Endothelial cell of umbilical vein (primary cell): ENCODE measurements around the gene FAM98B.

Source experiments
- CTCF ChIP-seq, 2 donors: IDR thresholded peaks; 1 replicate in 1 of 2; 2 replicates in 1 of 2; pipeline ENCODE4 v1.5.1; 2011; ENCODE audit warnings: low read length in 2 of 2, mild to moderate bottlenecking in 2 of 2, moderate library complexity in 2 of 2, control low read depth in 1 of 2, inconsistent platforms in 1 of 2, low read depth in 1 of 2; ENCODE audit not compliant: insufficient read depth in 1 of 2; ENCODE audit errors: extremely low read depth in 1 of 2
- EZH2 ChIP-seq: IDR thresholded peaks from 2 replicates; pipeline ENCODE4 v1.6.1; 2012; ENCODE audit warnings: borderline replicate concordance, low read depth, mild to moderate bottlenecking, moderate library complexity, low read length, inconsistent platforms; ENCODE audit not compliant: severe bottlenecking
- POLR2A ChIP-seq: IDR thresholded peaks from 2 replicates; pipeline ENCODE4 v1.6.1; 2012; ENCODE audit warnings: low read depth, mild to moderate bottlenecking, control low read depth, low read length
- POLR2AphosphoS5 ChIP-seq: IDR thresholded peaks from 2 replicates; pipeline ENCODE4 v1.6.1; 2012; ENCODE audit warnings: low read depth, mild to moderate bottlenecking, control low read depth, low read length, moderate library complexity; ENCODE audit not compliant: insufficient read depth

DNA sequence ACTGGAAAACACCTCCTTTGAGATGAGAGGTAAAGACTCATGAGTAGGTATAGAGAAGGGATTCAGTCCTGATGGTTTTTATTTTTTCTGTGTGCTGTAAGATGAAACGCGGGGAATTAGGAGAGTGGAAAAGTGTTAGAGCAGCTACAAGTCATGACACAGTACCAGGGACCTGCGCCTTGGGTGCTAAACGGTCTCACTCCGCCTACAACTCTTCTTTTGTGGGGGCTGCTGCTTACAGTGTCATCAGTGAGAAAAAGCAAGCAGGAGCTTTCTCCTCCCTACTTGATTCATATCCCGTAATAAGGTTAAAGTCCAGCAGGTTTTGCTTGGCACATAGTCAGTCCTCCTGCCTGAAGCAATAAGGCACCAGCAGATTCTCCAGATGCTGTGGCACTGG lies 71.6 kb downstream of the FAM98B start:
- TF ChIP-seq POLR2A (no peak), CTCF (IDR thresholded peaks at IDR 0.05; ENCODE audit: extremely low read depth in 1 of 2, insufficient read depth in 1 of 2, low read depth in 1 of 2, low read length in 2 of 2) (no peak), POLR2AphosphoS5 (no peak), EZH2 (no peak)
